SW480 (cell line): Measurements from ENCODE around the gene SMURF2.

Experiments
- DNase-seq: peaks from one replicate; pipeline ENCODE4 v3.0.0-alpha.2; 2016; ENCODE audit warnings: low spot score

The SMURF2 gene

GRCh38 chr17:64502809-64503208 is 159.3 kb downstream of the SMURF2 start:
- no peak for DNase-seq

GRCh38 chr17:64502021-64502420 is 160.1 kb downstream of the SMURF2 start:
- DNase-seq, result no peak

GRCh38 chr17:64500862-64501765 is 161.0 kb downstream of the SMURF2 start:
- no peak for DNase-seq

- DNase-seq, result no peak
Measured at GRCh38 chr17:64500487-64500859, 161.6 kb downstream of the SMURF2 start.

GRCh38 chr17:64499805-64500486 is 162.2 kb downstream of the SMURF2 start:
- no peak for DNase-seq

- DNase-seq, result no peak
Measured at GRCh38 chr17:64498308-64499203, 163.6 kb downstream of the SMURF2 start.

GRCh38 chr17:64497565-64498035 is 164.5 kb downstream of the SMURF2 start:
- DNase-seq, result no peak

- peak; percentile 95 for DNase-seq
Measured at GRCh38 chr17:64496786-64497564, 165.1 kb downstream of the SMURF2 start, which contains the start of gene POLG2. TSS of gene POLG2 (minus strand) at chr17:64497054. CDS start at chr17:64496968, 86 bp downstream.

GRCh38 chr17:64496348-64496785 is 165.7 kb downstream of the SMURF2 start:
- peak; percentile 54 for DNase-seq
